HG03354 (cell line): ENCODE results near the gene CACNA2D4.

ENCODE experiments used
- ATAC-seq: cut with Tn5 transposase; IDR thresholded peaks from one replicate; pipeline ENCODE4 v1.9.1; 2021; ENCODE audit warnings: mild to moderate bottlenecking; ENCODE audit not compliant: unreplicated experiment, poor library complexity, severe bottlenecking

Gene CACNA2D4

GRCh38 chr12:1839956-1840951 lies 78.2 kb downstream of the CACNA2D4 start:
- no peak for ATAC-seq

DNA sequence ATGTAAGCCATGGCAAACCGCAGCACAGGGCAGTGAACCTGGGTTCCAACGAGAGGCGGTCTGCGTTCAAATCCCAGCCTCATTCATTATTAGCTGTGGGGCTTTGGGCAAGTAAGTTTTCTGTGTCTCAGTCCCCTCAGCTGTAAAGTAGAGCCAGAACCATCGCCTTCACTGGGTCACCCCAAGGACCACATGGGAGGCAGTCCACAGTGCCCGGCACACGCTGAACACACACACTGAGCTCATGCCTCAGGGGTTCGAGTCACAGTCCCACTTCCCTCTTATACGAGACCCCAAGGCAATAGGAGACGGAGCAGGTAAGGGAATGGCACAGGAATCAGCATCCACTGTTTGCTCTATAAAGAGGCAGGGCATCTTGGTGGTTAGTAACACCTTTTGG lies 79.0 kb downstream of the CACNA2D4 start:
- no peak for ATAC-seq

- no peak for ATAC-seq
Measured at GRCh38 chr12:1838994-1839365, 79.5 kb downstream of the CACNA2D4 start.

DNA sequence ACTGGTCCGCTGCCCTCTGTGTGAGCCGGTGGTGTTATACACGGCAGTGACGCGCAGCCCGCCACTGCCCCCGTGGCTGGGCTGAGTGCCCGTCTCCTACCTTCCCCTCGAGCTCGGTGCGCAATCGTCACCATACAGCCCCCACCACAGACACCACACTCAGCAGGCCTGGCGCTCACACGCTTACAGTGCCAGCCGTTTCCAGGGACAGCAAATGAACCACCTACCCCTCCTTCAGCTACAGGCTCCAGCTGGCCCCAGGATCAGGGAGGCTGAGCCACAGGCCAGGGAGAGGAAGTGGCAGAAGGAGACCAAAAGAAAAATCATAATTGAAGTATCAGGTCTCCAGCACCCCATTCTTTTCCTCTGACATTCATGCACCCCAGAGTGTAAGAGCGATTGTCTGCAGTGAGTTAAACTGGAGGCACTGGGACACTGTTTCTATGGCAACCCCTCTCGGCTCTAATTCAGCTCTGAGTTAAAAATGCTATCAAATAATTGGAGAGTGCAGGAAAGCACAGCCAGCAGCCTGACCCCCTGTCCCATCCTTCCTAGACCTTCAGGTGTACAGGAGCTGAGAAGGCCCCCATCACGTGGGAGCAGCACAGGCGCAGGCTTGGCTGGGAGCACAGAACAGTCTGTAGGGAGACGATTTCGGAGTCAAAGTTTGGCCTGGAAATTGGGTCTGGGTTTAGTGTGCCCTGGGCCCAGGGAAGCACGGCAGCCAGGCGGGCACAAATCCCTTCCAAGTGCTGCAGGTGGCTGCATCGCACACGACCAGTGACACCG lies 80.1 kb downstream of the CACNA2D4 start:
- ATAC-seq = no peak

- ATAC-seq = no peak
Measured at GRCh38 chr12:1837541-1838204, 80.8 kb downstream of the CACNA2D4 start.

DNA sequence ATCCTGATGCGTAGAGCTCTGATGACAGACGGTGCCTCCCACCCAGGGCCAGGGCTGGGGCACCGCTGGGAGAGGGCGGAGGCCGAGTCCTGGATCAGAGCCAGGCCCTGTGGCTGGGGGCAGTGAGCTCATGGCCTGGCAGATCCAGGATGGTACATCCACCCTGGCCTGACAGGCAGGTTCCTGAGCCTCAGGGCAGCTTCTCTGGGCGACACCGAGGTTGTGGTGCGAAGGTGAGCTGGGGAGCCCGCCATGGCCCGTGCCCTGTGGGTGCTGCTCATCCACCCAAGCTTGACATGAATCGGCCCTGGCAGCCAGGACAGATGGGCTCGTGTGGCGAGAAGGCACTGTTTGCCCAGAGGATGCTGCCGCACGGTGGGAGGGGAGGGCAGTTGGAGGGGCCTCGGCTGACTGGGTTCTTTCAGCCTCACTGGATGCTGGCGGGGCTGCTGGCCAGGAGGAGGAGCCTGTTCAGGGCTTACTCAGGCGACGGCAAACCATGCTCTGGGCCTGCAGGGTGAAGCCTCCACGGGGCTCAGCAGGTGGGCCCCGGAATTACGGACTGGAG lies 81.5 kb downstream of the CACNA2D4 start:
- no peak for ATAC-seq

DNA sequence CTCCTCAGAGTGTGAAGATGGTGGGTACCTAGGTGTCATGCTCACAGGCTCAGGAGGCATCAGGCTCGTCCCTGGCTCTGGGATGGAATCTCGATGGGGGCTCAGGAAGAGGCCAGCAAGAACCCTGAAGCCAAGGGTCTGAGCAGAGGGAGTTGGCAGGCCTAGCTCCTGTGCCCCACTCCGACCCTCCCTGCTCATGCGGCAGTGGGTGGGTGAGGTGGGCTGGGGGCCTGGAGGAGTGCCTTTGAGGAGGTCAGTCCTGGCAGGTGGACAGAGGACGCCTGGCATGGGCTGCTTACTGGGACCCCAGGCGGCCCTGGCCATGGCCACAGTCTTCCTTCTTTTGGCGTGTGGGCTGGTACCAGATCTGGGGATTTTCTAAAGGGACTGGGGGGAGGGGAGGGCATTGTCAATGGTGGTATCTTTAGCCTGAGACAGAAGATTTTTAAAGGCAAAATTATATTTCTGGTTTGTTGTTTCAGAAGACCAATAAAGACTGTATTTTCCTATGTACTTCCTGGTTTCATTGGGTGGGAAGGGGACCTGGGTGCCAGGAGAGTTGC lies 82.1 kb downstream of the CACNA2D4 start:
- ATAC-seq = no peak

DNA sequence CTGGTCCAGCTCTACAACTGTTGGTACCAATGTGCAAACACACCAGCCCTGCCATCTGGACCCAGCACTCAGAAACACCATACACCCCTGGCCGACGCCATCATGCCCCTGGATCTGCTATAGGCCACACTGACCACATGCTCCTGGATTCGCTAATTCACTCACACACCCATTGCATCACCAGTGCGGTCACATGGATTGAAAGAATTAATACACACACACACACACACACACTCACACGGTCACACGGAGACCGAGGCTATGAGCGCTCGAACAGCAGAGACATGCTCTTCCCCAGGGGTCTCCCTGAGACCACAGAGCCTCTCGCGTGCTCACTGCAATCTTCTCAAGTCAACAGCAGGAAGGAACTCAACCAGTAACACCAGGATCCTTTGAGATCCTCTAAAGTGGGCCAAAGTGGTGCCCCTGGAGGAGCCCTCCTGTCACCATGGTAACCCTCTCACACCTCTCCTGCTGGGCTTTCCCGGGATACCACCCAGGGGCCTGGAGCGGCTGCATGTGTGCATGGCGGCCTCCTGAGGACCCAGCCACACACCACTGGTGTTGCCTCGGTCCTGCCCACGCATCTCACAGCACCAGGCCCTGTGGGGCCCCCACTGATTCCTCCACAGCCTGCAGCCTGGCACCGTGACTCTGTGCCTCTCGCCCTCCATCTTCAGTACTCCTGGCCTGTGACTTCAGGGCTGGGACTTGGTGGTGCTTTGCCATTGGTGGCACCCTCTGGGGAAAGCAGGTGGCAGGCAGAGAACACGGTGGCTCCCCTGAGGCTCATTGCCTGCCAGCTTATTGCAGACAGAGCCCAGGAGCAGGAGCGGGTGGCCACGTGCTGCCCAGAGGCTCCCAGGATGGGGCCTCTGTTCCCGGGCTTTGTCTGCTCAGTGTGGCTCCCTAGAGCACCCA lies 83.0 kb downstream of the CACNA2D4 start:
- ATAC-seq = no peak

GRCh38 chr12:1834186-1834925 lies 84.1 kb downstream of the CACNA2D4 start:
- ATAC-seq = no peak

DNA sequence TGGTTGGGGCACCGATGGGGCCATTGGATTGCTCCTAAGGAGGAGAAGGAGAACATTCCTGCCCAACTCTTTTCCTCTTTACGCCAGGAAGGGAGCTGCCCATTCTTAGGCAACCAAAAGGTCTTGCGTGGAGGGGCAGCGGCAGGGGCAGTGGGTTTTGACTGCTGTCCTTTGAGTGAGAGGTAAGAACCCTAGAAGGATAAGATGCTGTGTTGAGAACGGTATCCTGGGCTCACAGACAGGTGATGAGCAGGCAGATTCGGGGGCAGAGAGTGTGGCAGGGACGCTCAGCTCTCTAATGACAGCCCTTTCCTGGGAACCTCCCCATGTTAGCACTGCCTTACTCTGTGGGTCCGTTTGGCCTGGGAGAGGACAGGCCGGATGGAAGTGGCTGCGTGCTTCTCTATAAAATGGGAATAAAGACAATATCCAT lies 84.8 kb downstream of the CACNA2D4 start:
- no peak for ATAC-seq

GRCh38 chr12:1832801-1833595 lies 85.5 kb downstream of the CACNA2D4 start:
- ATAC-seq = no peak

DNA sequence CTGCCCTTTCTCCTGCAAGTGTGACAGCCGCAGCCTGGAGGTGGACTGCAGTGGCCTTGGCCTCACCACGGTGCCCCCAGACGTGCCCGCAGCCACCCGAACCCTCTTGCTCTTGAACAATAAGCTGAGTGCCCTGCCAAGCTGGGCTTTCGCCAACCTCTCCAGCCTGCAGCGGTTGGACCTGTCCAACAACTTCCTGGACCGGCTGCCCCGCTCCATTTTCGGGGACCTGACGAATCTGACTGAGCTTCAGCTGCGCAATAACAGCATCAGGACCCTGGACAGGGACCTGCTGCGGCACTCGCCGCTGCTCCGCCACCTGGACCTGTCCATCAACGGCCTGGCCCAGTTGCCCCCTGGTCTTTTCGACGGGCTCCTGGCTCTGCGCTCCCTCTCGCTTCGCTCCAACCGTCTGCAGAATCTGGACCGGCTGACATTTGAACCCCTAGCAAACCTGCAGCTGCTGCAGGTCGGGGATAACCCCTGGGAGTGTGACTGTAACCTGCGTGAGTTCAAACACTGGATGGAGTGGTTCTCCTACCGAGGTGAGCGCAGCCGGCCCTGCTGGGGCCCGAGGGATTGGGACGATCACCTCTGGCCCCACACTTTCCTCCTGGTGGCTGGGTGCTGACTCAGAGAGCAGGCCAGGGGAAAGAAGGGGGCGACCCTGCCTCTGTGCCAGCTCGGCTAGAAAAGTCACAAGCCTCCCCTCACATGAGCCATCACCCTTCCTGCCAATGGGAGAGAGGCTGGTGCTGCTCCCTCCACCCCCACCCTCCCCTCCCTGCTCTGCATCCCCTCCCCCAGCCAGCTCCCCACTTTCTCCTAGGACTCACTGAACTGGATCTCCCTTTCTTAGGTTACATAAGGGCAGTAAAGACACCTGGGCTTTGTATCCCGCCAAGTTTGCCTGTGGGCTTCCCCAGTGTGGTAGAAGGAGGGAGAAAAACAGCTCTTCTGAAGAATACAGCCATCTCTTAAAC lies 87.2 kb downstream of the CACNA2D4 start:
- no peak for ATAC-seq

DNA sequence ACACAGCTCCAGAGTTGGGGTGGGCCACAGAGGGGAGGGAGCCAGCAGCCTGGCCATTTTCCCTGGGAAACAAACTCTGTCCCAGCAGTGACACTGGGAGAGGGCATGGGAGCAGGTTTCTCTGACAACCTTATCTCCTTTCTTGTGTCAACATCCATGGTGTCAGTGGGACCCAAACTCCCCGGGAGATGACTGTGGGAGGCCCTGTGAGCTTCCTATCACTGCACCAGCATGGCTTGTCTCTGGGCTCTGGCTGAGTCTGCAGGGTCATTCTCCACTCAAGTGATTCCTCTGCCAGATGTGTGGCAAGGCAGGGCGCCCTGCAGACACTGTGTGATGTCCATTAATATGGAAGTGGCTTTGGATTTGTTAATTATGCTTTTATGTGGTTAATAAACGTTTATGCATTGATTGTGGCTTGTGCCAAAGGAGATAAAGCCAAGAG lies 88.0 kb downstream of the CACNA2D4 start:
- ATAC-seq = no peak

- no peak for ATAC-seq
Measured at GRCh38 chr12:1829306-1829900, 89.0 kb downstream of the CACNA2D4 start.

GRCh38 chr12:1828856-1829255 lies 89.6 kb downstream of the CACNA2D4 start:
- no peak for ATAC-seq
